Measurements from ENCODE around the gene MOSPD3. TPM values are rescaled to one million over a fixed set of nuclear protein-coding genes. Genes with fewer than 3 reads are reported as not detected.

MOSPD3 gene
- total and polyA plus RNA-seq, 2 of the 13 experiments (the other 11 are each of a cell fraction or from before 2014, with no cell fraction given), result 7.6 to 8.8 TPM

DNA sequence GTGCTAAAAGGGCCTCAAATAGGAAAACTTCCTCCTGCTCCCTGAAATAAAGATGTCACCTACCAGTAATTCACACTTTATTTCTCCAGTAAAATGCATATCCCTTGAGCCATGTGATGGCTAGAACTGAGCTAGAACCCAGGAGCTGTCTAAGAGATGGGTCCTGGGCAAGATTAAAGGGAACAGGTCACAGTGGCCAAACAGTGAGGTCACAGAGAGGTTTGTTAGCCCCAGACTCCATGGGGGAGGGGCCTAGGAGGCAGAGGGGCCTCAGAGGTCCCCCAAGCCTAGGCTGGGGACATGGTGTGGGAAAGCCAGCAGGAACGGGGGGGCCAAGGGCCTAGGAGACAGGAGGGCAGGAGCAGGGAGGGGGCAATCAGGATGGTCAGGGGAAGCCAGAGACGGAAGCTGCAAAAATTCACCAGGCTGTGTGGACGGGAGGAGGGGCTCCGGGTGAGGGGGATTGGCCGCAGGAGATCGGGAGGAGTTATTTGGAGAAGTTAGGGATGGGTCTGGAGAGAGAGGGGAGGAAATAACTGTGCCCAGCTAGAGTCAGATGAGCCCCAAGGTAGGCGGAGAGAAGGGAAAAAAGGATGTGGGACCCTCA is 22.9 kb upstream of the MOSPD3 start (continued):
- TF ChIP-seq AHDC1 (CRISPR knock-in tag; IDR thresholded peaks at IDR 0.05; ENCODE audit: borderline replicate concordance), result no peak
- TF ChIP-seq NR2F6 (IDR thresholded peaks at IDR 0.05), result peak; percentile 54
- TF ChIP-seq NR2F6 (CRISPR knock-in tag; IDR thresholded peaks at IDR 0.05), result peak; percentile 22; the same call in 1 of the 2 replicates
- TF ChIP-seq, protein P1, sequence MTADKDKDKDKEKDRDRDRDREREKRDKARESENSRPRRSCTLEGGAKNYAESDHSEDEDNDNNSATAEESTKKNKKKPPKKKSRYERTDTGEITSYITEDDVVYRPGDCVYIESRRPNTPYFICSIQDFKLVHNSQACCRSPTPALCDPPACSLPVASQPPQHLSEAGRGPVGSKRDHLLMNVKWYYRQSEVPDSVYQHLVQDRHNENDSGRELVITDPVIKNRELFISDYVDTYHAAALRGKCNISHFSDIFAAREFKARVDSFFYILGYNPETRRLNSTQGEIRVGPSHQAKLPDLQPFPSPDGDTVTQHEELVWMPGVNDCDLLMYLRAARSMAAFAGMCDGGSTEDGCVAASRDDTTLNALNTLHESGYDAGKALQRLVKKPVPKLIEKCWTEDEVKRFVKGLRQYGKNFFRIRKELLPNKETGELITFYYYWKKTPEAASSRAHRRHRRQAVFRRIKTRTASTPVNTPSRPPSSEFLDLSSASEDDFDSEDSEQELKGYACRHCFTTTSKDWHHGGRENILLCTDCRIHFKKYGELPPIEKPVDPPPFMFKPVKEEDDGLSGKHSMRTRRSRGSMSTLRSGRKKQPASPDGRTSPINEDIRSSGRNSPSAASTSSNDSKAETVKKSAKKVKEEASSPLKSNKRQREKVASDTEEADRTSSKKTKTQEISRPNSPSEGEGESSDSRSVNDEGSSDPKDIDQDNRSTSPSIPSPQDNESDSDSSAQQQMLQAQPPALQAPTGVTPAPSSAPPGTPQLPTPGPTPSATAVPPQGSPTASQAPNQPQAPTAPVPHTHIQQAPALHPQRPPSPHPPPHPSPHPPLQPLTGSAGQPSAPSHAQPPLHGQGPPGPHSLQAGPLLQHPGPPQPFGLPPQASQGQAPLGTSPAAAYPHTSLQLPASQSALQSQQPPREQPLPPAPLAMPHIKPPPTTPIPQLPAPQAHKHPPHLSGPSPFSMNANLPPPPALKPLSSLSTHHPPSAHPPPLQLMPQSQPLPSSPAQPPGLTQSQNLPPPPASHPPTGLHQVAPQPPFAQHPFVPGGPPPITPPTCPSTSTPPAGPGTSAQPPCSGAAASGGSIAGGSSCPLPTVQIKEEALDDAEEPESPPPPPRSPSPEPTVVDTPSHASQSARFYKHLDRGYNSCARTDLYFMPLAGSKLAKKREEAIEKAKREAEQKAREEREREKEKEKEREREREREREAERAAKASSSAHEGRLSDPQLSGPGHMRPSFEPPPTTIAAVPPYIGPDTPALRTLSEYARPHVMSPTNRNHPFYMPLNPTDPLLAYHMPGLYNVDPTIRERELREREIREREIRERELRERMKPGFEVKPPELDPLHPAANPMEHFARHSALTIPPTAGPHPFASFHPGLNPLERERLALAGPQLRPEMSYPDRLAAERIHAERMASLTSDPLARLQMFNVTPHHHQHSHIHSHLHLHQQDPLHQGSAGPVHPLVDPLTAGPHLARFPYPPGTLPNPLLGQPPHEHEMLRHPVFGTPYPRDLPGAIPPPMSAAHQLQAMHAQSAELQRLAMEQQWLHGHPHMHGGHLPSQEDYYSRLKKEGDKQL (CRISPR knock-in tag; IDR thresholded peaks at IDR 0.05; ENCODE audit: low read depth), result no peak
- TF ChIP-seq, protein P2, sequence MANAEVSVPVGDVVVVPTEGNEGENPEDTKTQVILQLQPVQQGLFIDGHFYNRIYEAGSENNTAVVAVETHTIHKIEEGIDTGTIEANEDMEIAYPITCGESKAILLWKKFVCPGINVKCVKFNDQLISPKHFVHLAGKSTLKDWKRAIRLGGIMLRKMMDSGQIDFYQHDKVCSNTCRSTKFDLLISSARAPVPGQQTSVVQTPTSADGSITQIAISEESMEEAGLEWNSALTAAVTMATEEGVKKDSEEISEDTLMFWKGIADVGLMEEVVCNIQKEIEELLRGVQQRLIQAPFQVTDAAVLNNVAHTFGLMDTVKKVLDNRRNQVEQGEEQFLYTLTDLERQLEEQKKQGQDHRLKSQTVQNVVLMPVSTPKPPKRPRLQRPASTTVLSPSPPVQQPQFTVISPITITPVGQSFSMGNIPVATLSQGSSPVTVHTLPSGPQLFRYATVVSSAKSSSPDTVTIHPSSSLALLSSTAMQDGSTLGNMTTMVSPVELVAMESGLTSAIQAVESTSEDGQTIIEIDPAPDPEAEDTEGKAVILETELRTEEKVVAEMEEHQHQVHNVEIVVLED (CRISPR knock-in tag; IDR thresholded peaks at IDR 0.05; ENCODE audit: borderline replicate concordance), result no peak
- TF ChIP-seq ZMYM4 (CRISPR knock-in tag; IDR thresholded peaks at IDR 0.05), result no peak
- TF ChIP-seq, protein P3, sequence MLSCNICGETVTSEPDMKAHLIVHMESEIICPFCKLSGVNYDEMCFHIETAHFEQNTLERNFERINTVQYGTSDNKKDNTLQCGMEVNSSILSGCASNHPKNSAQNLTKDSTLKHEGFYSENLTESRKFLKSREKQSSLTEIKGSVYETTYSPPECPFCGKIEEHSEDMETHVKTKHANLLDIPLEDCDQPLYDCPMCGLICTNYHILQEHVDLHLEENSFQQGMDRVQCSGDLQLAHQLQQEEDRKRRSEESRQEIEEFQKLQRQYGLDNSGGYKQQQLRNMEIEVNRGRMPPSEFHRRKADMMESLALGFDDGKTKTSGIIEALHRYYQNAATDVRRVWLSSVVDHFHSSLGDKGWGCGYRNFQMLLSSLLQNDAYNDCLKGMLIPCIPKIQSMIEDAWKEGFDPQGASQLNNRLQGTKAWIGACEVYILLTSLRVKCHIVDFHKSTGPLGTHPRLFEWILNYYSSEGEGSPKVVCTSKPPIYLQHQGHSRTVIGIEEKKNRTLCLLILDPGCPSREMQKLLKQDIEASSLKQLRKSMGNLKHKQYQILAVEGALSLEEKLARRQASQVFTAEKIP (CRISPR knock-in tag; IDR thresholded peaks at IDR 0.05; ENCODE audit: borderline replicate concordance), result no peak
- TF ChIP-seq MEIS2 (CRISPR knock-in tag; IDR thresholded peaks at IDR 0.05), result no peak
- TF ChIP-seq, protein P4, sequence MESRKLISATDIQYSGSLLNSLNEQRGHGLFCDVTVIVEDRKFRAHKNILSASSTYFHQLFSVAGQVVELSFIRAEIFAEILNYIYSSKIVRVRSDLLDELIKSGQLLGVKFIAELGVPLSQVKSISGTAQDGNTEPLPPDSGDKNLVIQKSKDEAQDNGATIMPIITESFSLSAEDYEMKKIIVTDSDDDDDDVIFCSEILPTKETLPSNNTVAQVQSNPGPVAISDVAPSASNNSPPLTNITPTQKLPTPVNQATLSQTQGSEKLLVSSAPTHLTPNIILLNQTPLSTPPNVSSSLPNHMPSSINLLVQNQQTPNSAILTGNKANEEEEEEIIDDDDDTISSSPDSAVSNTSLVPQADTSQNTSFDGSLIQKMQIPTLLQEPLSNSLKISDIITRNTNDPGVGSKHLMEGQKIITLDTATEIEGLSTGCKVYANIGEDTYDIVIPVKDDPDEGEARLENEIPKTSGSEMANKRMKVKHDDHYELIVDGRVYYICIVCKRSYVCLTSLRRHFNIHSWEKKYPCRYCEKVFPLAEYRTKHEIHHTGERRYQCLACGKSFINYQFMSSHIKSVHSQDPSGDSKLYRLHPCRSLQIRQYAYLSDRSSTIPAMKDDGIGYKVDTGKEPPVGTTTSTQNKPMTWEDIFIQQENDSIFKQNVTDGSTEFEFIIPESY (CRISPR knock-in tag; IDR thresholded peaks at IDR 0.05), result no peak
- TF ChIP-seq, protein P5, sequence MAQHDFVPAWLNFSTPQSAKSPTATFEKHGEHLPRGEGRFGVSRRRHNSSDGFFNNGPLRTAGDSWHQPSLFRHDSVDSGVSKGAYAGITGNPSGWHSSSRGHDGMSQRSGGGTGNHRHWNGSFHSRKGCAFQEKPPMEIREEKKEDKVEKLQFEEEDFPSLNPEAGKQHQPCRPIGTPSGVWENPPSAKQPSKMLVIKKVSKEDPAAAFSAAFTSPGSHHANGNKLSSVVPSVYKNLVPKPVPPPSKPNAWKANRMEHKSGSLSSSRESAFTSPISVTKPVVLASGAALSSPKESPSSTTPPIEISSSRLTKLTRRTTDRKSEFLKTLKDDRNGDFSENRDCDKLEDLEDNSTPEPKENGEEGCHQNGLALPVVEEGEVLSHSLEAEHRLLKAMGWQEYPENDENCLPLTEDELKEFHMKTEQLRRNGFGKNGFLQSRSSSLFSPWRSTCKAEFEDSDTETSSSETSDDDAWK (CRISPR knock-in tag; IDR thresholded peaks at IDR 0.05), result no peak
